Middle frontal gyrus (tissue), 1 donor: ENCODE data around the gene PTPRN2.
"Not testable (repeated sequence)": the region's sequence is repeated elsewhere in the genome, so short reads cannot be mapped to it uniquely, and the experiment has no call there.

Experiments used
- DNase-seq: peaks from one replicate; pipeline ENCODE4 v3.0.0-alpha.2; 2015; ENCODE audit warnings: low spot score; ENCODE audit errors: extremely low spot score

Gene PTPRN2

GRCh38 chr7:157861551-157861950 is 726.1 kb downstream of the PTPRN2 start:
- no peak for DNase-seq

- no peak for DNase-seq
Observed at GRCh38 chr7:157861031-157861491, 726.6 kb downstream of the PTPRN2 start.

GRCh38 chr7:157860406-157860805 is 727.2 kb downstream of the PTPRN2 start:
- no peak for DNase-seq

GRCh38 chr7:157859915-157860314 is 727.7 kb downstream of the PTPRN2 start:
- no peak for DNase-seq

- no peak for DNase-seq
Observed at GRCh38 chr7:157857578-157858075, 730.0 kb downstream of the PTPRN2 start.

- no peak for DNase-seq
Observed at GRCh38 chr7:157856873-157857577, 730.6 kb downstream of the PTPRN2 start.

- DNase-seq, result no peak
Observed at GRCh38 chr7:157855452-157856213, 732.0 kb downstream of the PTPRN2 start.

- no peak for DNase-seq
Observed at GRCh38 chr7:157855016-157855415, 732.6 kb downstream of the PTPRN2 start.

- DNase-seq, result no peak
Observed at GRCh38 chr7:157854066-157854891, 733.3 kb downstream of the PTPRN2 start.

GRCh38 chr7:157853789-157854065 is 733.9 kb downstream of the PTPRN2 start:
- DNase-seq, result no peak

GRCh38 chr7:157853076-157853788 is 734.4 kb downstream of the PTPRN2 start:
- DNase-seq, result no peak

- DNase-seq, result no peak
Observed at GRCh38 chr7:157851501-157852067, 736.0 kb downstream of the PTPRN2 start.

GRCh38 chr7:157850481-157851444 is 736.9 kb downstream of the PTPRN2 start:
- no peak for DNase-seq

- no peak for DNase-seq
Observed at GRCh38 chr7:157849726-157850125, 737.9 kb downstream of the PTPRN2 start.

- DNase-seq, result no peak
Observed at GRCh38 chr7:157849341-157849596, 738.4 kb downstream of the PTPRN2 start.

GRCh38 chr7:157848508-157849340 is 738.9 kb downstream of the PTPRN2 start:
- no peak for DNase-seq

GRCh38 chr7:157847756-157848487 is 739.7 kb downstream of the PTPRN2 start:
- DNase-seq, result not testable (repeated sequence)

- DNase-seq, result not testable (repeated sequence)
Observed at GRCh38 chr7:157846746-157847145, 740.9 kb downstream of the PTPRN2 start.
